Measurements from ENCODE around the gene CLK4. TPM values are rescaled to one million over a fixed set of nuclear protein-coding genes. Genes with fewer than 3 reads are reported as not detected.

Gene CLK4
- total RNA-seq, 1 experiment from 2014 or later = 16.0 TPM

GRCh38 chr5:178581621-178582020 lies 45.2 kb downstream of the CLK4 start:
- H3K27ac Mint-ChIP-seq = no peak overlapping the region
- no peak overlapping the region for H3K4me3 Mint-ChIP-seq
- ChIA-PET CTCF (interaction anchor here (0.7 to 3.3 kb wide), 3 partner anchors 9 to 182 kb away, joined by 3 to 10 read pairs (median 7); no protein-coding TSS in a partner anchor), POLR2A (no interaction called here)
- peaks cover 2% of the 10 kb centered on the region; the same call in 1 of the 2 replicates for H3K27me3 Mint-ChIP-seq (ENCODE audit: low read depth)
- H3K9me3 Mint-ChIP-seq = no peaks in the 10 kb centered on the region
- H3K4me1 Mint-ChIP-seq = peaks cover 16% of the 10 kb centered on the region
- H3K36me3 Mint-ChIP-seq = no peaks in the 10 kb centered on the region
- TF ChIP-seq KAT7 (CRISPR knock-in tag; IDR thresholded peaks at IDR 0.05; ENCODE audit: borderline replicate concordance) = no peak
- TF ChIP-seq CBFB (CRISPR knock-in tag; IDR thresholded peaks at IDR 0.05; ENCODE audit: low read depth) = no peak
- no peak for TF ChIP-seq NR3C1 (CRISPR knock-in tag; conservative IDR thresholded peaks at IDR 0.05; ENCODE audit: low read depth)
- no peak for TF ChIP-seq JAZF1 (CRISPR knock-in tag; IDR thresholded peaks at IDR 0.05)
- TF ChIP-seq GTF2I (CRISPR knock-in tag; conservative IDR thresholded peaks at IDR 0.05) = no peak
- TF ChIP-seq ZNF396 (CRISPR knock-in tag; IDR thresholded peaks at IDR 0.05; ENCODE audit: borderline replicate concordance) = no peak
- no peak for TF ChIP-seq ZNF281 (CRISPR knock-in tag; IDR thresholded peaks at IDR 0.05)
- no peak for TF ChIP-seq ZNF219 (CRISPR knock-in tag; IDR thresholded peaks at IDR 0.05; ENCODE audit: borderline replicate concordance)
- no peak for TF ChIP-seq IRF2 (CRISPR knock-in tag; IDR thresholded peaks at IDR 0.05; ENCODE audit: borderline replicate concordance, low read depth)
- TF ChIP-seq ETV6 (CRISPR knock-in tag; IDR thresholded peaks at IDR 0.05) = no peak
- TF ChIP-seq NFATC4 (CRISPR knock-in tag; IDR thresholded peaks at IDR 0.05) = no peak
- TF ChIP-seq GABPB1 (CRISPR knock-in tag; IDR thresholded peaks at IDR 0.05) = no peak
- no peak for TF ChIP-seq ZBTB21 (CRISPR knock-in tag; IDR thresholded peaks at IDR 0.05; ENCODE audit: borderline replicate concordance)
- TF ChIP-seq ESRRA (CRISPR knock-in tag; IDR thresholded peaks at IDR 0.05; ENCODE audit: borderline replicate concordance) = no peak
- no peak for TF ChIP-seq ZNF138 (CRISPR knock-in tag; conservative IDR thresholded peaks at IDR 0.05)
- TF ChIP-seq STAT6 (CRISPR knock-in tag; conservative IDR thresholded peaks at IDR 0.05; ENCODE audit: low read depth) = no peak
- no peak for TF ChIP-seq EMX1 (CRISPR knock-in tag; IDR thresholded peaks at IDR 0.05)
- no peak for TF ChIP-seq SMAD3 (CRISPR knock-in tag; IDR thresholded peaks at IDR 0.05; ENCODE audit: borderline replicate concordance)
- DNase-seq (ENCODE audit: low spot score) (no peak), ATAC-seq (no peak)

GRCh38 chr5:178580271-178580955 lies 46.4 kb downstream of the CLK4 start:
- no peak for ATAC-seq
- H3K4me3 Mint-ChIP-seq = no peak overlapping the region
- H3K27me3 Mint-ChIP-seq (ENCODE audit: low read depth) = peaks cover 12% of the 10 kb centered on the region
- no peaks in the 10 kb centered on the region for H3K36me3 Mint-ChIP-seq
- CTCF ChIA-PET = interaction anchor here (0.8 to 3.3 kb wide), 2 partner anchors 119 kb away, joined by 3 to 10 read pairs; no protein-coding TSS in a partner anchor
- DNase-seq (ENCODE audit: low spot score) = no peak
- H3K27ac Mint-ChIP-seq = no peak overlapping the region
- peaks cover 22% of the 10 kb centered on the region for H3K4me1 Mint-ChIP-seq
- no peaks in the 10 kb centered on the region for H3K9me3 Mint-ChIP-seq
- POLR2A ChIA-PET = no interaction called here
- no peak for TF ChIP-seq ERG (CRISPR knock-in tag; IDR thresholded peaks at IDR 0.05)
- TF ChIP-seq JUN (CRISPR knock-in tag; IDR thresholded peaks at IDR 0.05) = no peak
- no peak for TF ChIP-seq FOXK1 (CRISPR knock-in tag; IDR thresholded peaks at IDR 0.05)
- TF ChIP-seq FOXJ3 (CRISPR knock-in tag; IDR thresholded peaks at IDR 0.05; ENCODE audit: borderline replicate concordance) = no peak
- no peak for TF ChIP-seq MLX (CRISPR knock-in tag; IDR thresholded peaks at IDR 0.05)
- TF ChIP-seq ZNF138 (CRISPR knock-in tag; conservative IDR thresholded peaks at IDR 0.05) = no peak
- TF ChIP-seq ETV6 (CRISPR knock-in tag; IDR thresholded peaks at IDR 0.05) = no peak
- no peak for TF ChIP-seq ARID4B (CRISPR knock-in tag; IDR thresholded peaks at IDR 0.05; ENCODE audit: borderline replicate concordance)

All from WTC11 (cell line).